Measurements from ENCODE around the gene THSD4.
"Not testable (repeated sequence)": the region's sequence is repeated elsewhere in the genome, so short reads cannot be mapped to it uniquely, and the experiment has no call there.

The THSD4 gene

DNA sequence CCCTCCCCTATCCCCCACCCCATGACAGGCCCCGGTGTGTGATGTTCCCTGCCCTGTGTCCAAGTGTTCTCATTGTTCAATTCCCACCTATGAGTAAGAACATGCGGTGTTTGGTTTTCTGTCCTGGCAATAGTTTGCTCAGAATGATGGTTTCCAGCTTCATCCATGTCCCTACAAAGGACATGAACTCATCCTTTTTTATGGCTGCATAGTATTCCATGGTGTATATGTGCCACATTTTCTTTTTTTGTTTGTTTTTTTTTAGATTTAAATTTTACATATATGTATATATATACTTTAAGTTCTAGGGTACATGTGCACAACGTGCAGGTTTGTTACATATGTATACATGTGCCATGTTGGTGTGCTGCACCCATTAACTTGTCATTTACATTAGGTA is 555.0 kb downstream of the THSD4 start:
- H3K4me3 ChIP-seq (ENCODE audit: low read depth in 1 of 5, low read length in 5 of 5); H3K27me3 ChIP-seq (ENCODE audit: control insufficient read depth in 5 of 5, insufficient read depth in 4 of 5, low read length in 5 of 5): not testable (repeated sequence)

DNA sequence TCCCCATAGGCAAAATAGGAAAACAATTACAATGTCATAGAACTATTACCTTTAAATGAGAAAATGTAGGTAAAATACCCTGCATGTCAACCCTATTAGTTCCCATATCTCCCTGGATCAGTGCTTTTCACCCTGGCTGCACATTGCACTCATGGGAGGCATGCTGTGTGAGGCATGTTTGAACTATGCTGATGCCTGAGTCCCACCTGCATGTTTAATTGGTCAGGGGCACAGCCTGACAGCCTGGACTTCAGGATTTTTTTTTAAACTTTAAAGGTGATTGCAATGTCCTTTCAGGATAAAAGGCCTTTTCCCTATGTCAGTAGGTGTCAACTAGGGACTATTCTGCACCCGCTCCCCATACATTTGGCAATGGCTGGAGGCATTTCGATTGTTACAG is 559.1 kb downstream of the THSD4 start:
- H3K4me3 ChIP-seq (ENCODE audit: low read depth in 1 of 5, low read length in 5 of 5), result no peak overlapping the region
- no peak overlapping the region for H3K27ac ChIP-seq (ENCODE audit: low read depth, low read length)
- H3K9ac ChIP-seq (ENCODE audit: low read length in 5 of 5), result no peak overlapping the region
- no peaks in the 10 kb centered on the region for H3K9me3 ChIP-seq (ENCODE audit: control insufficient read depth in 5 of 5, low read length in 5 of 5)
- no peaks in the 10 kb centered on the region for H3K36me3 ChIP-seq (ENCODE audit: control insufficient read depth in 5 of 5, insufficient read depth in 5 of 5, low read length in 5 of 5)
- no peaks in the 10 kb centered on the region for H3K27me3 ChIP-seq (ENCODE audit: control insufficient read depth in 5 of 5, insufficient read depth in 4 of 5, low read length in 5 of 5)
- peaks cover 0 to 17% (median 16%) of the 10 kb centered on the region in 5 donors for H3K4me1 ChIP-seq (ENCODE audit: control insufficient read depth in 5 of 5, insufficient read depth in 5 of 5, low read length in 5 of 5)

More for the DNA sequence above, 555.0 kb downstream of the THSD4 start:
- peaks cover 0 to 29% (median 7%) of the 10 kb centered on the region in 5 donors for H3K4me1 ChIP-seq (ENCODE audit: control insufficient read depth in 5 of 5, insufficient read depth in 5 of 5, low read length in 5 of 5)
- not testable (repeated sequence) for H3K36me3 ChIP-seq (ENCODE audit: control insufficient read depth in 5 of 5, insufficient read depth in 5 of 5, low read length in 5 of 5); H3K9me3 ChIP-seq (ENCODE audit: control insufficient read depth in 5 of 5, low read length in 5 of 5); H3K27ac ChIP-seq (ENCODE audit: low read depth, low read length); H3K9ac ChIP-seq (ENCODE audit: low read length in 5 of 5)

DNA sequence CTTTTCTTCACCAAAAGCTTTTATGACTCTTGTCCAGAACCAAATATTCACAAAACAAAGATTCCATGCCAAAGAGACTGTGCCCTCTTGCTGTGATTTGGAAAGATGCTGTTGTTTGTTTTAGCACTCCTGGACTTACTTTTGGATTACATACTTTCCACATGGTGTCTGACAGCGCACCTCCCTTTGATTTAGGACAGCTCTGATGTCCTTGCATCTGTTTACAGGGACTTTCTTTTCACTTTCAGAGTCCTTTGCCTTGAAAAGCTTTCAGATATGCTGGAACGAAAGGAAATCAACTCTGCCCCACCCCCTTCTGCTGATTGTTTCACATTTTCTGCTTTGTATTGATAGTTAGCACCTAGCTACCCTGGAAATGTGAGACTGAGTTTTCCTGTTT is 562.1 kb downstream of the THSD4 start:
- Histone ChIP-seq H3K27ac (ENCODE audit: low read depth, low read length) (no peak overlapping the region), H3K9me3 (ENCODE audit: control insufficient read depth in 5 of 5, low read length in 5 of 5) (no peaks in the 10 kb centered on the region), H3K4me3 (ENCODE audit: low read depth in 1 of 5, low read length in 5 of 5) (no peak overlapping the region), H3K9ac (ENCODE audit: low read length in 5 of 5) (no peak overlapping the region), H3K27me3 (ENCODE audit: control insufficient read depth in 5 of 5, insufficient read depth in 4 of 5, low read length in 5 of 5) (no peaks in the 10 kb centered on the region), H3K4me1 (ENCODE audit: control insufficient read depth in 5 of 5, insufficient read depth in 5 of 5, low read length in 5 of 5) (peaks cover 0 to 23% (median 11%) of the 10 kb centered on the region in 5 donors), H3K36me3 (ENCODE audit: control insufficient read depth in 5 of 5, insufficient read depth in 5 of 5, low read length in 5 of 5) (no peaks in the 10 kb centered on the region)

DNA sequence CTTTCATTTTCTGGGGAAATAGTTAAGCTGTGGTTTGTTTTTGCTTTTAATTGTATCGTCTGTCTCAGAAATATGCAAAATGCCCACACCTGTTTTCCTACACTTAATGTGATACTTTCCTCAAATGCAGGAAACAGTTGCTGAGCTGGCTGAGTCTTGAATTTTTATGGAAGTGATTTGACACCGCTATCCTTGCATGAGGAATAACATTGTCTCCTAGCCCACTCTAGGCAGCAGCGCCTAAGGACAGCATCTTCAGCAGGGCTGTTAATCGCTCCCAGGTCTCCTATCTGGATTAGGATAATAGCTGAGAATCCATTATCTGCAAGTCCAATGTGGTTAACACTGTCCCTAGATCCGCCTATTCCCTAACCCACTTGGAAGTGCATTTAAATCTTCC is 562.5 kb downstream of the THSD4 start:
- no peak overlapping the region for H3K9ac ChIP-seq (ENCODE audit: low read length in 5 of 5)

DNA sequence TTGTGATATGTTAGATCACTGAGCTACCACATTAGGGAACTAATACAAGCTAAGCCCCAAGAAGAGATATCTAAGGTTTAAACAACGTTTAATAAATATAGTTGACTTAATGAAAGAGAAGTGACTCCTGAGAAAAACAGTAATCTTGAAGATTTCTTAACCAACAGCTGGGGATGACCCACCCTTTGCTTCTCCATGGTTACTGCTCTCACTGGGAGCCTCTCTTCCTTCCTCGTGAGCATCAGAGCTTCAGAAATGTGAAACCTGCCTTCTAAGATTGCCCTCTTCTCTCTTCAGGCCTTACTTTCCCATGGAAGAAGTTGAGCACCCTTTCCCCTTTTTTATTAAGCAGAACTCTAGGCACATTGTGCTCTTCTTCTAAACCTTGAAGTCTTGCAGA is 562.9 kb downstream of the THSD4 start:
- H3K36me3 ChIP-seq (ENCODE audit: control insufficient read depth in 5 of 5, insufficient read depth in 5 of 5, low read length in 5 of 5), result no peaks in the 10 kb centered on the region
- peaks cover 0 to 23% (median 11%) of the 10 kb centered on the region in 5 donors for H3K4me1 ChIP-seq (ENCODE audit: control insufficient read depth in 5 of 5, insufficient read depth in 5 of 5, low read length in 5 of 5)
- no peak overlapping the region for H3K9ac ChIP-seq (ENCODE audit: low read length in 5 of 5)
- no peak overlapping the region for H3K27ac ChIP-seq (ENCODE audit: low read depth, low read length)
- H3K4me3 ChIP-seq (ENCODE audit: low read depth in 1 of 5, low read length in 5 of 5), result no peak overlapping the region
- H3K27me3 ChIP-seq (ENCODE audit: control insufficient read depth in 5 of 5, insufficient read depth in 4 of 5, low read length in 5 of 5), result no peaks in the 10 kb centered on the region
- no peaks in the 10 kb centered on the region for H3K9me3 ChIP-seq (ENCODE audit: control insufficient read depth in 5 of 5, low read length in 5 of 5)

More for the DNA sequence above, 562.5 kb downstream of the THSD4 start:
- no peak overlapping the region for H3K27ac ChIP-seq (ENCODE audit: low read depth, low read length)
- no peaks in the 10 kb centered on the region for H3K36me3 ChIP-seq (ENCODE audit: control insufficient read depth in 5 of 5, insufficient read depth in 5 of 5, low read length in 5 of 5)
- H3K9me3 ChIP-seq (ENCODE audit: control insufficient read depth in 5 of 5, low read length in 5 of 5), result no peaks in the 10 kb centered on the region
- H3K27me3 ChIP-seq (ENCODE audit: control insufficient read depth in 5 of 5, insufficient read depth in 4 of 5, low read length in 5 of 5), result no peaks in the 10 kb centered on the region
- H3K4me3 ChIP-seq (ENCODE audit: low read depth in 1 of 5, low read length in 5 of 5), result no peak overlapping the region
- H3K4me1 ChIP-seq (ENCODE audit: control insufficient read depth in 5 of 5, insufficient read depth in 5 of 5, low read length in 5 of 5), result peaks cover 0 to 23% (median 11%) of the 10 kb centered on the region in 5 donors

DNA sequence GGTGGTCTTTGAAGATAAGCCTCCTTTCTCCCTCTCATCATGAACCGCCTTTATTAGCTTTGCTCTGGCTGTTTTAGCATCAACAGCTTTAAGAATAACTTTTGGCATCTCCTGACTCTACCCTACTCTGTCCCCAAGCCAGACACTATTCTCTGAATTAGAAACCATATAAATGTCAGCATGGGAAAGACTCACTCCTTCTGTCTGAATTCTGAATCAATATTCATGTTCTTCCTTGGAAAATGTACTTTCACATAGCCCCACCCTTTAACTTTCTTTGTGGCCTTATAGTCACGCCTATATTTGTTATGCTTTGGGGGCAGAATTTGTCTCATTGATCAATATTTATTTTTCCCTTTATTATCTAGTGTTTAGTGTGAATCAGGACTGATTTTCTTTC is 563.3 kb downstream of the THSD4 start:
- Histone ChIP-seq H3K4me1 (ENCODE audit: control insufficient read depth in 5 of 5, insufficient read depth in 5 of 5, low read length in 5 of 5) (peaks cover 0 to 23% (median 11%) of the 10 kb centered on the region in 5 donors), H3K4me3 (ENCODE audit: low read depth in 1 of 5, low read length in 5 of 5) (no peak overlapping the region), H3K9me3 (ENCODE audit: control insufficient read depth in 5 of 5, low read length in 5 of 5) (no peaks in the 10 kb centered on the region), H3K36me3 (ENCODE audit: control insufficient read depth in 5 of 5, insufficient read depth in 5 of 5, low read length in 5 of 5) (no peaks in the 10 kb centered on the region), H3K27ac (ENCODE audit: low read depth, low read length) (no peak overlapping the region), H3K9ac (ENCODE audit: low read length in 5 of 5) (no peak overlapping the region), H3K27me3 (ENCODE audit: control insufficient read depth in 5 of 5, insufficient read depth in 4 of 5, low read length in 5 of 5) (no peaks in the 10 kb centered on the region)

GRCh38 chr15:71679223-71679792 is 564.0 kb downstream of the THSD4 start:
- no peak overlapping the region for H3K9ac ChIP-seq (ENCODE audit: low read length in 5 of 5)
- H3K27me3 ChIP-seq (ENCODE audit: control insufficient read depth in 5 of 5, insufficient read depth in 4 of 5, low read length in 5 of 5), result no peaks in the 10 kb centered on the region
- peaks cover 0 to 23% (median 11%) of the 10 kb centered on the region in 5 donors for H3K4me1 ChIP-seq (ENCODE audit: control insufficient read depth in 5 of 5, insufficient read depth in 5 of 5, low read length in 5 of 5)
- no peaks in the 10 kb centered on the region for H3K9me3 ChIP-seq (ENCODE audit: control insufficient read depth in 5 of 5, low read length in 5 of 5)
- H3K4me3 ChIP-seq (ENCODE audit: low read depth in 1 of 5, low read length in 5 of 5), result no peak overlapping the region
- H3K36me3 ChIP-seq (ENCODE audit: control insufficient read depth in 5 of 5, insufficient read depth in 5 of 5, low read length in 5 of 5), result no peaks in the 10 kb centered on the region
- H3K27ac ChIP-seq (ENCODE audit: low read depth, low read length), result no peak overlapping the region

DNA sequence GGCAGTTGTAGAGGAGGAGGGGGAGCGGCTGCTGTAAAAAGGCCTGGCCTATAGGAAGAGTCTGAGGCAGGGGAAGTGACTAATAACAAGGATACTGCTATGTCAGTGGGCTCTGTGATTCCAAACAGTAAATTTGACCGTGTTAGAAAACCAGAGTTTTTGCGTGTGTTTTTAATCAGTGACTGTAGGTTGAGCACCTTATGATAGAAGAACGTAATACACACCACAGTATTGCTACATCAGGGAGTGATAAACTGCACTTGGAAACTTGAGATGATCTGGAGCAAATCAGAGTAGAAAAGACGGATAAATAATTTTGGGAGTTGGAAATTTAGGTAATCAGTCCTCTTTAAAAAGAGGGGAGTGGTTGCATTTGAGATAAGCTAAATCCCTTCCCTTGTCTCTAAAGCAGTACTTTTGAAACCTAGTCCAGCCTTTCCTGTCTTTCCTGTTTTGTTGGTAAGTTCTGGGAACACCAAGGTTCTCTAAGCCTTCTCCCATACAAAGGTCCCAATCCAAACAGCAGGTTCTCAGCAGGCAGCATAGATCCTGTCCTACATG is 564.6 kb downstream of the THSD4 start:
- no peaks in the 10 kb centered on the region for H3K27me3 ChIP-seq (ENCODE audit: control insufficient read depth in 5 of 5, insufficient read depth in 4 of 5, low read length in 5 of 5)
- peaks cover 0 to 23% (median 11%) of the 10 kb centered on the region in 5 donors for H3K4me1 ChIP-seq (ENCODE audit: control insufficient read depth in 5 of 5, insufficient read depth in 5 of 5, low read length in 5 of 5)
- no peaks in the 10 kb centered on the region for H3K36me3 ChIP-seq (ENCODE audit: control insufficient read depth in 5 of 5, insufficient read depth in 5 of 5, low read length in 5 of 5)
- H3K4me3 ChIP-seq (ENCODE audit: low read depth in 1 of 5, low read length in 5 of 5), result no peak overlapping the region
- H3K9me3 ChIP-seq (ENCODE audit: control insufficient read depth in 5 of 5, low read length in 5 of 5), result no peaks in the 10 kb centered on the region
- H3K27ac ChIP-seq (ENCODE audit: low read depth, low read length), result no peak overlapping the region
- H3K9ac ChIP-seq (ENCODE audit: low read length in 5 of 5), result no peak overlapping the region

DNA sequence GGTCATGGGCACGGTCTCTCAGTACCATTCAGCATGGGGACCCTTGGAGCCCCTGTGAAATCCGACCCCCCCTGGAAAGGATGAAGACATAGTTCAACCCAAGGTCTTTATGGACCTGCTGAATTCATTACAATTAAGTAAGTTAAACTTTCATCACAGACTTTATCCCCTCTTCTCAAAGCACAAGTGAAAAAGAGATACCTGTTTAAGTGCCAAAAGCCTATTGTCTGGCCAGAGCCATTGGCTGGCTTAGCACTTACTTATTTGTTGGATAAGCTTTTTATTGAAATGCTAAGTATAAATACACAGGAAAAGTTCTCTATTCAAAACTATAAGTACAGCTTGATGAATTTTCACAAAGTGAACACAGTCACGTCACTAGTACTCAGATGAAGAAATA is 566.7 kb downstream of the THSD4 start:
- no peak overlapping the region for H3K9ac ChIP-seq (ENCODE audit: low read length in 5 of 5)
- H3K27me3 ChIP-seq (ENCODE audit: control insufficient read depth in 5 of 5, insufficient read depth in 4 of 5, low read length in 5 of 5), result no peaks in the 10 kb centered on the region
- no peak overlapping the region for H3K4me3 ChIP-seq (ENCODE audit: low read depth in 1 of 5, low read length in 5 of 5)
- H3K9me3 ChIP-seq (ENCODE audit: control insufficient read depth in 5 of 5, low read length in 5 of 5), result no peaks in the 10 kb centered on the region
- H3K4me1 ChIP-seq (ENCODE audit: control insufficient read depth in 5 of 5, insufficient read depth in 5 of 5, low read length in 5 of 5), result peaks cover 0 to 22% (median 10%) of the 10 kb centered on the region in 5 donors
- H3K36me3 ChIP-seq (ENCODE audit: control insufficient read depth in 5 of 5, insufficient read depth in 5 of 5, low read length in 5 of 5), result no peaks in the 10 kb centered on the region
- H3K27ac ChIP-seq (ENCODE audit: low read depth, low read length), result no peak overlapping the region

DNA sequence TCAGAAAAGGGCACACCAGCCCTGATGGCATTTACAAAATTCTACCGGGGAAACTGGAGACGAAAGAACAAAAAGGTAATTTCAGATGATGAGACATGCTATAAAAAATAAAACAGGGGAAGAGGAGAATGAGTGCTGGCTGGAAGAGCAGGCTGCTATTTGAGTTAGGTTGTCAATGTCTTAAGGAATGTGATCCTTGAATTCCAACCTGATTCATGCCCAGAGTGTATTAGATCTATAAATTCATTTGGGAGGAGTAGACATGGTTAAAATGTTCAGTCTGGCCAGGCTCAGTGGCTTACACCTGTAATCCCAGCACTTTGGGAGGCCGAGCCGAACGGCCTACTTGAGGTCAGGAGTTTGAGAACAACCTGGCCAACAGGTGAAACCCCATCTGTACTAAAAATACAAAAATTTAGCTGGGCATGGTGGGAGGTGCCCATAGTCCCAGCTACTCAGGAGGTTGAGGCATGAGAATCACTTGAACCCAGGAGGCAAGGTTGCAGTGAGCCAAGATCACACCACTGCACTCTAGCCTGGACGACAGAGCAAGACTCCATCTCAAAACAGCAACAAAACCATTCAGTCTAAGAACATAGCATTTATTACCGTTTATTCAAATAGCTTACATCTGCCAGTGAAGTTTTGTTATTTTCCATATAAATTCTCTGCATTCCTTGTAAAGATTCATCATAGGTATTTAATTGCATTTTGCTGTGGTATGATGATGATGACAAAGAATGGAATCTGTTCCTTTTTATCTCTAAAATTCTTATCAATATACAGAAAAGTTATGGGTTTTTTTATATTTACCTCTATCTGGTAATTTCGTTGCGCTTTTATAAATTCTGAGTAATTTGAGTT is 568.4 kb downstream of the THSD4 start:
- Histone ChIP-seq H3K4me3 (ENCODE audit: low read depth in 1 of 5, low read length in 5 of 5) (no peak overlapping the region), H3K27me3 (ENCODE audit: control insufficient read depth in 5 of 5, insufficient read depth in 4 of 5, low read length in 5 of 5) (no peaks in the 10 kb centered on the region), H3K36me3 (ENCODE audit: control insufficient read depth in 5 of 5, insufficient read depth in 5 of 5, low read length in 5 of 5) (no peaks in the 10 kb centered on the region), H3K9me3 (ENCODE audit: control insufficient read depth in 5 of 5, low read length in 5 of 5) (no peaks in the 10 kb centered on the region), H3K9ac (ENCODE audit: low read length in 5 of 5) (no peak overlapping the region), H3K4me1 (ENCODE audit: control insufficient read depth in 5 of 5, insufficient read depth in 5 of 5, low read length in 5 of 5) (peaks cover 0 to 9% (median 0%) of the 10 kb centered on the region in 5 donors), H3K27ac (ENCODE audit: low read depth, low read length) (no peak overlapping the region)
